Stomach (tissue), 9 donors: ENCODE measurements around the gene ZCCHC7. TPM values are rescaled to one million over a fixed set of nuclear protein-coding genes. Genes with fewer than 3 reads are reported as not detected.
A peak's percentile ranks its signal among the peaks of the same experiment; 100 is the strongest.

Experiments
- DNase-seq, 2 donors: peaks; one replicate each; pipeline versions ENCODE4 v3.0.0 to v3.0.0-alpha.2; 2013 to 2019
- H3K27ac ChIP-seq, 5 donors: fragments of 200-600 bp in 4 of 5; sonication (generic) in 4 of 5; one replicate each; pipeline ENCODE4 v1.5.1; 2013 to 2019; ENCODE audit warnings: mild to moderate bottlenecking in 1 of 5, moderate library complexity in 1 of 5
- H3K27me3 ChIP-seq, 3 donors: fragments of 200-600 bp; sonication (generic); one replicate each; pipeline ENCODE4 v1.5.1; 2017 to 2019; ENCODE audit warnings: mixed run types in 1 of 3
- H3K36me3 ChIP-seq, 4 donors: fragments of 200-600 bp; sonication (generic); 1 replicate in 3 of 4; 2 replicates in 1 of 4; pipeline ENCODE4 v1.5.1; 2016 to 2019
- H3K4me1 ChIP-seq, 4 donors: fragments of 200-600 bp; sonication (generic); one replicate each; pipeline ENCODE4 v1.5.1; 2016 to 2019
- H3K4me3 ChIP-seq, 4 donors: fragments of 200-600 bp; sonication (generic) in 3 of 4; one replicate each; pipeline ENCODE4 v1.5.1; 2016 to 2019; ENCODE audit warnings: mild to moderate bottlenecking in 1 of 4
- H3K9me3 ChIP-seq, 4 donors: fragments of 200-600 bp; sonication (generic); one replicate each; pipeline ENCODE4 v1.5.1; 2016 to 2019
- CTCF ChIP-seq, 7 experiments: fragments of 450-650 bp in 4 of 7; fragments of 200-600 bp in 3 of 7; sonication (generic) in 3 of 7; IDR thresholded peaks; one replicate each; pipeline ENCODE4 v1.5.1; 2016 to 2019; ENCODE audit warnings: antibody characterized with exemption in 7 of 7, control low read depth in 2 of 7, mild to moderate bottlenecking in 1 of 7
- EP300 ChIP-seq: sonication (generic); formaldehyde crosslinking; IDR thresholded peaks from one replicate; pipeline ENCODE4 v1.6.1; 2017; ENCODE audit warnings: antibody characterized with exemption
- POLR2A ChIP-seq, 4 donors: fragments of 450-650 bp; IDR thresholded peaks; one replicate each; pipeline ENCODE4 v1.6.1; 2016; ENCODE audit warnings: antibody characterized with exemption in 4 of 4, control low read depth in 2 of 4, mild to moderate bottlenecking in 1 of 4, moderate library complexity in 1 of 4
- POLR2AphosphoS5 ChIP-seq, 3 donors: sonication (generic); formaldehyde crosslinking; IDR thresholded peaks; one replicate each; pipeline ENCODE4 v1.6.1; 2016; ENCODE audit warnings: antibody characterized with exemption in 3 of 3
- WGBS, 5 donors: extraction: QIAGEN DNeasy Blood & Tissue Kit in 3 of 5; methylation state at CpG; one replicate each; pipeline versions ENCODE4 v1.1.5 to v1.1.7; 2013 to 2018; 5-methylcytosine and 5-hydroxymethylcytosine counted together
- intact Hi-C: fragments of 100-400 bp; cut with DNase I; formaldehyde crosslinking; loops from one replicate; pipeline ENCODE4 v1.15.1; 2023; ENCODE audit warnings: low total_unique reads
- polyA plus RNA-seq, 3 donors: library from polyadenylated mRNA; stranded (reverse); fragments of 200-250 nt; gene quantifications; one replicate each; pipeline ENCODE4 v1.2.3, GENCODE V29; 2013
- total RNA-seq, 5 donors: library from RNA; depleted of rRNA; stranded (reverse); fragments of >200 nt; gene quantifications; one replicate each; pipeline versions ENCODE4 v1.1.0 to v1.2.3, GENCODE V29; 2014 to 2016
- donor health status: healthy with polysubstance abuse.
- donor health status: Bipolar disorder and iron deficiency.
- donor health status: healthy.

ZCCHC7 gene
- total and polyA plus RNA-seq, 8 donors: 7.9 to 67.1 (median 17.6) TPM

- Histone ChIP-seq H3K36me3 (no peaks in the 10 kb centered on the region), H3K27ac (no peak overlapping the region), H3K4me1 (no peaks in the 10 kb centered on the region), H3K27me3 (no peaks in the 10 kb centered on the region), H3K9me3 (no peaks in the 10 kb centered on the region), H3K4me3 (no peak overlapping the region)
- 82 to 87% (median 86%) methylated on average over 4 of the region's 4 CpGs for WGBS, 5 donors
- intact Hi-C loops: no loop called here
- no peak for DNase-seq
- no peak for TF ChIP-seq POLR2AphosphoS5 (IDR thresholded peaks at IDR 0.05)
- TF ChIP-seq POLR2A (IDR thresholded peaks at IDR 0.05): no peak
- no peak for TF ChIP-seq EP300
- TF ChIP-seq CTCF (IDR thresholded peaks at IDR 0.05): no peak
These were observed 23.7 kb upstream of the ZCCHC7 start for GRCh38 chr9:37096628-37097027.

GRCh38 chr9:37097294-37097693 is 23.1 kb upstream of the ZCCHC7 start:
- TF ChIP-seq EP300 (no peak), CTCF (IDR thresholded peaks at IDR 0.05) (no peak), POLR2A (IDR thresholded peaks at IDR 0.05) (no peak), POLR2AphosphoS5 (IDR thresholded peaks at IDR 0.05) (no peak)
- Histone ChIP-seq H3K36me3 (no peaks in the 10 kb centered on the region), H3K4me3 (no peak overlapping the region), H3K9me3 (no peaks in the 10 kb centered on the region), H3K27ac (no peak overlapping the region), H3K27me3 (no peaks in the 10 kb centered on the region), H3K4me1 (no peaks in the 10 kb centered on the region)
- DNase-seq: no peak
- 51 to 72% (median 67%) methylated on average over 1 of the region's 1 CpG for WGBS, 5 donors
- intact Hi-C loops: no loop called here

- no peak for DNase-seq
- Histone ChIP-seq H3K9me3 (no peaks in the 10 kb centered on the region), H3K27ac (no peak overlapping the region), H3K4me1 (no peaks in the 10 kb centered on the region), H3K36me3 (no peaks in the 10 kb centered on the region), H3K27me3 (no peaks in the 10 kb centered on the region), H3K4me3 (no peak overlapping the region)
- intact Hi-C loops: no loop called here
- WGBS, 5 donors: 47 to 89% (median 65%) methylated on average over 2 of the region's 2 CpGs
- TF ChIP-seq CTCF (IDR thresholded peaks at IDR 0.05) (no peak), POLR2AphosphoS5 (IDR thresholded peaks at IDR 0.05) (no peak)
These were observed 20.0 kb upstream of the ZCCHC7 start for GRCh38 chr9:37100327-37100726.

- H3K9me3 ChIP-seq: no peaks in the 10 kb centered on the region
- intact Hi-C loops: no loop called here
- WGBS, 5 donors: 87 to 100% (median 91%) methylated on average over 2 of the region's 2 CpGs
- no peaks in the 10 kb centered on the region for H3K4me1 ChIP-seq
- no peak overlapping the region for H3K4me3 ChIP-seq
- no peak for TF ChIP-seq EP300
- no peak overlapping the region for H3K27ac ChIP-seq
- no peaks in the 10 kb centered on the region for H3K27me3 ChIP-seq
- H3K36me3 ChIP-seq: no peaks in the 10 kb centered on the region
- no peak for DNase-seq
These were observed 19.6 kb upstream of the ZCCHC7 start for GRCh38 chr9:37100741-37101140.

GRCh38 chr9:37102486-37102885 is 17.9 kb upstream of the ZCCHC7 start:
- 27 to 44% (median 30%) methylated on average over 3 of the region's 3 CpGs for WGBS, 5 donors
- Histone ChIP-seq H3K27ac (no peak overlapping the region), H3K4me1 (no peaks in the 10 kb centered on the region), H3K36me3 (no peaks in the 10 kb centered on the region), H3K27me3 (peaks cover 0 to 3% (median 0%) of the 10 kb centered on the region in 3 donors), H3K9me3 (no peaks in the 10 kb centered on the region), H3K4me3 (no peak overlapping the region)
- peak in 1 of 2 donors; percentile 17 for DNase-seq
- TF ChIP-seq POLR2AphosphoS5 (IDR thresholded peaks at IDR 0.05) (no peak), EP300 (no peak), CTCF (IDR thresholded peaks at IDR 0.05) (no peak), POLR2A (IDR thresholded peaks at IDR 0.05) (no peak)
- intact Hi-C loops: no loop called here
